HG02884 (cell line): ENCODE results near the gene HPCAL4.

Experiments used
- ATAC-seq: cut with Tn5 transposase; IDR thresholded peaks from one replicate; pipeline ENCODE4 v1.9.1; 2021; ENCODE audit warnings: mild to moderate bottlenecking, moderate library complexity; ENCODE audit not compliant: unreplicated experiment

HPCAL4 gene

GRCh38 chr1:39652554-39652953 is 38.7 kb downstream of the HPCAL4 start:
- no peak for ATAC-seq

- ATAC-seq: no peak
Measured at GRCh38 chr1:39652105-39652504, 39.1 kb downstream of the HPCAL4 start.

- no peak for ATAC-seq
Measured at GRCh38 chr1:39650431-39650830, 40.8 kb downstream of the HPCAL4 start.

- no peak for ATAC-seq
Measured at GRCh38 chr1:39649636-39650185, 41.5 kb downstream of the HPCAL4 start.

GRCh38 chr1:39648496-39648895 is 42.7 kb downstream of the HPCAL4 start:
- no peak for ATAC-seq

- ATAC-seq: no peak
Measured at GRCh38 chr1:39647247-39647646, 44.0 kb downstream of the HPCAL4 start.

- no peak for ATAC-seq
Measured at GRCh38 chr1:39646232-39647081, 44.8 kb downstream of the HPCAL4 start.

GRCh38 chr1:39645411-39646043 is 45.7 kb downstream of the HPCAL4 start:
- no peak for ATAC-seq

GRCh38 chr1:39643705-39644104 is 47.5 kb downstream of the HPCAL4 start:
- ATAC-seq: no peak

GRCh38 chr1:39642796-39643195 is 48.4 kb downstream of the HPCAL4 start:
- ATAC-seq: no peak

GRCh38 chr1:39640861-39641260 is 50.4 kb downstream of the HPCAL4 start:
- ATAC-seq: no peak

GRCh38 chr1:39639305-39640130 is 51.7 kb downstream of the HPCAL4 start, which contains the start of gene HEYL:
Gene HEYL (minus strand): TSS chr1:39639643. CDS start chr1:39639625, 18 bp downstream.
- ATAC-seq: no peak

GRCh38 chr1:39638965-39639304 is 52.3 kb downstream of the HPCAL4 start:
- ATAC-seq: no peak

- no peak for ATAC-seq
Measured at GRCh38 chr1:39637361-39637760, 53.9 kb downstream of the HPCAL4 start.

GRCh38 chr1:39635871-39636210 is 55.4 kb downstream of the HPCAL4 start:
- no peak for ATAC-seq

- no peak for ATAC-seq
Measured at GRCh38 chr1:39635205-39635870, 55.9 kb downstream of the HPCAL4 start.

GRCh38 chr1:39633422-39633821 is 57.8 kb downstream of the HPCAL4 start:
- no peak for ATAC-seq

- no peak for ATAC-seq
Measured at GRCh38 chr1:39632682-39633417, 58.4 kb downstream of the HPCAL4 start.

- ATAC-seq: no peak
Measured at GRCh38 chr1:39632323-39632681, 58.9 kb downstream of the HPCAL4 start.
